Middle frontal gyrus (tissue), 1 donor: ENCODE data around the gene A3GALT2.
"Not testable (repeated sequence)": the region's sequence is repeated elsewhere in the genome, so short reads cannot be mapped to it uniquely, and the experiment has no call there.

Source experiments
- DNase-seq: peaks from one replicate; pipeline ENCODE4 v3.0.0-alpha.2; 2015; ENCODE audit warnings: low spot score; ENCODE audit errors: extremely low spot score

The A3GALT2 gene

DNA sequence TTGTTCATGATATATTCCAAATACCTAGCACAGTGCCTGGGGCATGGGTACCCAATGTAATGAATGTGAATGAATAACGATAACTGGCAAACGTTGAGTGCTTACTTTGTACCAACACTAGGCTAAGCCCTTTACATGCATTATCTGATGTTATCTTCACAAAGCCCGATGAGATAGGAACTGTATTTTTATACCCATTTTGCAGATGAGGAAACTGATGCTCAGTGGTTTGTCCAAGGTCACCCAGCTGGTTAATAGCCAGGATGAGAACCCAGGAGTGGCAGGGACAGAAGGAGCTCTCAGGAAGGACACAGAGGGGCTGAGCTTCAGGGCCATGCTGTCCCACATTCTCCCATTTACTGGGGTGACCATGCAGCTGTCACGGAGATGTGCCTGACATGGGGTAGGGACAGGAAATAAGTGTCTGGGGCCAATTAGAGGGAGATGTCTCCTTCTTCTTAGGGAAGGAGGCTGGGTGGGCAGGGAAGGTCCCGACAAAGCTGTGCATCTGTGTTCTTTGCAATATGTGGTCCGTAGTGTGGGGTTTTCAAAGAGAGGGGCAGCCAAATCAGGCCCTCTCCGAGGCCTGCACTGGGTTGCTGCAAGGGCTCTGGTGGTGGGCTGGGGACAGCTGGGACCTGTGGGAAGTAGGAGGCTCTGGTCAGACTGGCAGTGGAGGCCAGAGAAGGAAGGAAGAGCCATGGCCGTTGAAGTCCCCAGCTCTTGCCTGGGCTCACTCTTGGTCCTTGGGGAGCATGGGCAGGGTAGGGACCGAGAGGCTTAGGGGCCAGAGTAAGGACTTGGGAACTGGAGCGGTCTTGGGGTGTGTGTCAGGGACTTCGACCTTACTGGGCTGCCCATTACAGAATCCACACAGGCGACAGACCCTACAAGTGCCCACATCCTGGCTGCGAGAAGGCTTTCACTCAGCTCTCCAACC lies 26.6 kb downstream of the A3GALT2 start:
- DNase-seq, result no peak

DNA sequence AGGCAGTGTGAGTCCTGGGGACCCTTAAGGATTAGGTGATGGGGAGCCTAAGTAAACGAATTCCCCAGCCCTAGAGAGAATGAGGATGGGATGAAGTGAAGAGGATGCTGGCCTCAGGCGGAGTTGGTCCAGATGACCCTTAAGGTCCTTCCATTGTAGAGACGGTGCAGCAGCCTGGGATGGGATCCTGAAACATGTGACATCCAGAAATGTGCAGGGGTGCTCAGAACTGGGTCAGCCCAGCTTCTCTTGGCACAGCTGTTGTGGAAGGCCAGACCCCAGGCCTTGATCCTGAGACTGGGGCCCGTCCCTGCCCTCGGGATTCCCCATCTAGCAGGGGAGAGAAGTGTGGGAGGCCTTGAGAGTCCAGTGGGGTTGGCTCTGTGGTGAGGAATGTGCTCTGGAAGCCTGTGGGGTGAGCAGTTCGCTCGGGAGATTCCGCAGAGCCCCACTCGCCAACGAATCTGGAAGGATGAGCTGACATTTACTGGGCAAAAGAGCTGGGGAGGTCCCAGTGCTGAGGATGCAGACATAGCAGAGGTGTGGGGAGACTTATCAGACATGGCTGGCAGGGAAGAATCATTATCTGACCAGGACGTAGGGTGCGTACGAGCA lies 28.1 kb downstream of the A3GALT2 start:
- DNase-seq, result no peak

DNA sequence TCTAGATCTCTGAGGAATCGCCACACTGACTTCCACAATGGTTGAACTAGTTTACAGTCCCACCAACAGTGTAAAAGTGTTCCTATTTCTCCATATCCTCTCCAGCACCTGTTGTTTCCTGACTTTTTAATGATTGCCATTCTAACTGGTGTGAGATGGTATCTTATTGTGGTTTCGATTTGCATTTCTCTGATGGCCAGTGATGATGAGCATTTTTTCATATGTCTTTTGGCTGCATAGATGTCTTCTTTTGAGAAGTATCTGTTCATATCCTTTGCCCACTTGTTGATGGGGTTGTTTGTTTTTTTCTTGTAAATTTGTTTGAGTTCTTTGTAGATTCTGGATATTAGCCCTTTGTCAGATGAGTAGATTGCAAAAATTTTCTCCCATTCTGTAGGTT lies 30.3 kb downstream of the A3GALT2 start:
- not testable (repeated sequence) for DNase-seq

DNA sequence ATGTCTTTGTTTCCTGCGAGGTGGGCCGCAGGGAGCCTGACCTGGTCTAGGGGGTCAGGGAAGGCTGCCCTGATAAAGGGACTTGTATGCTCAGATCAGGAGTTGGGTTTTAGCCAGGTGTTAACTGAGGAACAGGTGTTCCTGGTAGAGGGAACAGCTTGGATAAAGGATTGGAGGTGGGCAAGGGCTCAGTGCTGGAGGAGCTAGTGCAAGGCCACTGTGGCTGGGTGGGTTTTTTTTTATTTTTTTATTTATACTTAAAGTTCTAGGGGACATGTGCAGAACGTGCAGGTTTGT lies 31.1 kb downstream of the A3GALT2 start:
- DNase-seq, result no peak

DNA sequence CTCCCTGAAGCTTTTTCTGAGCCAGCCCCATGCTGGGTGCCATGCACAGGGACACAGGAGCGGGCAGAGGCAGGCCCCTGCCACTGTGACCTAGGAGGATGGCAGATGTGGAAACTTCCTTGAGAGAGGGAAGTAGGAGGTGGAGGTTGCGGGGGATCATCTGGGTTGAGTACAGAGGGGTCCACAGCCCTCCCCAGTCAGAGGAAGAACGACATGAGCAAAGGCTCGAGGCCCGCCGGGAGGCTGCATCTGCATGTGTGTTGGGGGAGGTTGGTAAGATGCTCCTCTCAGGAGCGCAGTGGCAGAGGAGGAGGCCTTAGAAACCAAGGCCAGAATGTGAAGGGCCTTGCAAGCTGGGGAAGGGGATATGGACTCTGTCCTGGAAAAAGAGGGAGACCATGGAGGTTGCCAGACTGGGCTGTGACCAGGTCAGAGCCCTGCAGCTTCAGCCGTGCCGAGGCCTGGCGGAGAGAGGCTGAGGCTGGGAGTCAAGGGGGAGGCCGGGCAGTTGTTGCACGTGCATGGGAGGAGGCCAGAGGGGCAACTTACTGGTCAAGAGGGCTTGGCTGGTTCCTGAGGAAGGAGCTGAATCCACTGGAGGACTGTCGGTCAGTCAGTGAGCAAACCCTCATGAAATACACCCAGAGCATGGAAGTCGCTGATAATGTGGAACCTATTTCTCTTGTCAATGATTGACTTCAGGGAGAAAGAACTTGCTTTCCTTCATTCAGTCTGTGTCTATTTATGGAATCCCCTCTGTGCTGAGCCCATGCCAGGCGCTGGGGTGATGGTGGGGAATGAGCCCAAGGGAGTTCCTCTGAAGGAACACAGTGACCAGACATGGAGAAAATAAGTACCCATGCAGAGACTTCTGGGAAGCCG lies 31.7 kb downstream of the A3GALT2 start:
- DNase-seq, result no peak

DNA sequence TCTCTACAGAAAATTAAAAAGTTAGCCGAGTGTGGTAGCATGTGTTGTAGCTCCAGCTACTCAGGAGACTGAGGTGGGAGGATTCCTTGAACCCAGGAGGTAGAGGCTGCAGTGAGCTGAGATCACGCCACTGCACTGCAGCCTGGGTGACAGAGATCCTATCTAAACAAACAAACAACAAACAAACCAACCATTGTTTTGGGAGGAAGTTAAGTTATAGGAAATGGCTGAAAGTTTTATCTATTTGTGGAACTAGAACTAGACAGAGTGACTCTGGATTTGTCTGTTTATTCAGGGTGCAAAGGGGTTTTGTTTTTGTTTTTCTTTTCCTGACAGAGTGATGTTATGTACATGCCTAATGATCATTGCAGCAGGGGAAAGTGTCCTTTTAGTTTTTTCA lies 33.6 kb downstream of the A3GALT2 start:
- DNase-seq, result no peak

DNA sequence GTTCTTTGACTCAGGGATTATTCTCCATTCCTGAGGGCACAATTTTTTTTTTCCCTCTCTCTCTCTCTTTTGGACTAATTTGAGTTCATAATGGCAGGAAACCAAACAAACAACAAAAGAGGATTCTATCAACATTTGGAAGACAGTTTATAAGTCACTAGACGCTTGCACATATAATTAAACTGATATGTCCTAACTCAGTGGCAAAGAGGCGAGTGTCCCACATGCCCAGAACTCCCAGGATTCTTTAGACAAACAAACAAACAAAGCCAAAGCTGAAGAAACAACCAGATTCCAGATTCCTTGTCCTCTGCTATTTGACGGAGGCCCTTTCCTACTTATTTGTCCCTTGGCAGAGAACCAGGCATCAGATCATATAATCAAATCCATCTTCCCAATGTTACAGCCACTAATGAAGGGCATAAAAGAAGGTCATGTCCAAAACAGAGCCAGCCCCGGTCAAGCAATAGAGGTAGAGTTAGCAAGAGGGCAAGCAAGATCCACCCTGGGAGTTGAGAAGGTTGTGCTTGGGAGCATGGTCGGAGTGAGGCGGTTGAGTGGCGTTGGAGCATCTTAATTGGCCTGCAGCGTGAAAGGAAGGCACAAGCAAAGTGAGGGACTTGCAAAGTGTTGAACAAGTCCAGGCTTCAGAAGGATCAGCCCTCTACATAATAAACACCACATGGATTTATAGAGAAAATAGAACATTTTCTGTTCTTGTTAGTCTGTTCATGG lies 34.3 kb downstream of the A3GALT2 start:
- DNase-seq, result no peak

DNA sequence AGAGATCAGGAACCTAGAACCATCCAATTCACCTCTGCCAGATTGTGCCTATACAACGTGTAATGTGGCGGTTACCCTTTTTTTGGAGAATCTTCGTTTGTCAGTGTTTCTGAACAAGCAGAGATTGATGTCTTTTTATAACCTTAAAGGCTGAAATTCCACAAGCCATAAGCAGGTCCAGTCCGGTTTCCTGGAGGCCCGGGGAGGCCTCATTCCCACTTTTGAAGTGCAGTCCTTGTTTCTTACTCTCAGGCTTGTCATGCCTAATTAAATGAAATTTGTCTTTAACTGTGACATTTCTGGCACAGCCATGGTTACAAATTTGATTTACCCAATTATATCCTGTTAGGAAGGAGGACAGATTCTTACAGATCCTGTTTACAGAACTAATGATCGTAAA lies 36.8 kb downstream of the A3GALT2 start:
- no peak for DNase-seq

DNA sequence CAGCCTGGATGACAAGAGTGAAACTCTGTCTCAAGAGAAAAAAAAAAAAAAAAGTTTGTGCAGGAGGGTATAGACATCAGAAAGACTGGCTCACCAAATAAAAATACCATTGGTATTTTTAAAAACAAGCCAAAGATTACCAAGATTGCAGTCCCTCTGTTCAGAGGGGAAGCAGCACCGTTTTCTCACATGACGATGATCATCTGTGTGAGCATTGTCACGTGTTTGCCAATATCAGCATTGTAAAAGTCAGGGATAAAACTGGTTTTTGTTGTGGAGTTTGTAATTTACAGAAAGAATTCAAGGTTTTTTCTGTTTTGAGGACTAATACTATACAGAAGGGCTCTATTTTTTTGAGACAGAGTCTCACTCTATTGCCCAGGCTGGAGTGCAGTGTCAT lies 38.1 kb downstream of the A3GALT2 start:
- no peak for DNase-seq

DNA sequence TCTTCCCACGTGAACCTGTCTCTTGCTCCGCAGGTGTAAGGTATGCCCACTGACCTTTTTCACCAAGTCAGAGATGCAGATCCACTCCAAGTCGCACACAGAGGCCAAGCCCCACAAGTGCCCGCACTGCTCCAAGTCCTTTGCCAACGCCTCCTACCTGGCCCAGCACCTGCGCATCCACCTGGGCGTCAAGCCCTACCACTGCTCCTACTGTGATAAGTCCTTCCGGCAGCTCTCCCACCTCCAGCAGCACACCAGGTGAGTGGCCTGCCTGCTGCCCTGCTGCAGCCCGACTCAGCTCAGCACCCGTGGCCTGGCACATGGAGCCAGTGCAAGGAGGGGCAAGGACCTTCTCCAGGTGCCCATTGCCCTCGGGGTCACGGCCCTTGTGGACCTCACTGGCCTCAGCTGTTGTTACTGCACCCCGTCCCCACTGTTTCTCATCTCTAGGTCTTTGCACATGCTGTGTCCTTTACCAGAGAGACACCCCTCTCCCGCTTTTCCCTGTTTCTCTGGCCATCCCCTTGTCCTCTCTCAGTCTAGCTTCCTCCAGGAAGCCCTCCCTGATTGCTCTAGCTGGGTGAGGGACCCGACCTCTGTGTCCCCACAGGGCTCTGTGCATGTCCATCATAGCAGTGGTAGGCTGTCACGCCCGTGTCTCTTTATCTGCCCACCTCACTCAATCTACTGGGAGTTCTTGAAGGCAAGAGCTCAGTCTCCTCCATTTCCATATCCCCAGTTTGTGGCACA lies 39.2 kb downstream of the A3GALT2 start:
- no peak for DNase-seq

DNA sequence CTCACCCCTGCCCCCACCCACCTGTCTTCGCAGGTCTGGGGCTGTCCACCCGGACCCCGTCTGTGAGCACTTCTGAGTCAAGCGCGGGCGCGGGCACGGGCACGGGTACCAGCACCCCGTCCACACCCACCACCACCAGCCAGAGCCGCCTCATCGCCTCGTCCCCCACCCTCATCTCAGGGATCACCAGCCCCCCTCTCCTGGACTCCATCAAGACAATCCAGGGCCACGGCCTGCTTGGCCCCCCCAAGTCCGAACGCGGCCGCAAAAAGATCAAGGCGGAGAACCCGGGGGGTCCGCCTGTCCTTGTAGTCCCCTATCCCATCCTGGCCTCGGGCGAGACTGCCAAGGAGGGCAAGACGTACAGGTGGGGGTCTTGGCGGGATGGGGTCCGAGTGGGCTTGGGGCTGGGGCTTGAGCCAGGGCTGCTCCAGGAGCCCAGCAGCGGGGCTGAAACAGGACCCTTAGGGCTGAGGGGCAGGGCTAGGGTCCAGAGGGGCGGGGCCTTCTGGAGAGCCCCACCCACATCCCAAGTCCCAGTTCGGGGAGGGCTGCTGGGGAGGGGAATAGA lies 40.7 kb downstream of the A3GALT2 start:
- no peak for DNase-seq

DNA sequence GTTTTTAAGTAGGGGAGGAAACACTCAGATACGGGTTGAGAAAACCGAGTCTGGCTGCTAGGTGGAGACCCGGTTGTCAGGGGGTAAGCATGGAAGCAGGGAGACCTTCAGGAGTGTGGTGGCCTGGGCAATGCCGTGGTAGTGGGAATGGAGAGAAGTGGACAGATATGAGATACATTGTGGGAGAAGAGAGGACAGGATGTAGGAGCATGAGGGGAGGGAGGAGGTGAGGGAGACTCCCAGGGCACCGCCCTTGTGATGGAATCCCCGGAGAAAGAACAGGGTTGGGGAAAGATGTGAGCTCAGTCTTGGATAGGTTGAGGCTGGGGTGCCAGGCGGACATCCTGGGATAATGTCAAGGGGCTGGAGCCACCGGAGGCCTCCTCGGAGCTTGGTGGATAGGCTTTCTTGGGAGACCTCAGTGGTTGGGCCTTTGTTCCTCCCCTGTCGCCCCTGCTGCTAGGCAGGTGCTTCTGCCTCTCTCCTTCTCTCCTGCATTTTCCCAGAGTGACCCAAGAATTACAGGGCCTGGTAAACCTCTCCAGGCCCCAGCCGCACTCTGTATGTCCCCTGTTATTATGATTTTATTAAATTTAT lies 43.3 kb downstream of the A3GALT2 start:
- DNase-seq, result no peak

DNA sequence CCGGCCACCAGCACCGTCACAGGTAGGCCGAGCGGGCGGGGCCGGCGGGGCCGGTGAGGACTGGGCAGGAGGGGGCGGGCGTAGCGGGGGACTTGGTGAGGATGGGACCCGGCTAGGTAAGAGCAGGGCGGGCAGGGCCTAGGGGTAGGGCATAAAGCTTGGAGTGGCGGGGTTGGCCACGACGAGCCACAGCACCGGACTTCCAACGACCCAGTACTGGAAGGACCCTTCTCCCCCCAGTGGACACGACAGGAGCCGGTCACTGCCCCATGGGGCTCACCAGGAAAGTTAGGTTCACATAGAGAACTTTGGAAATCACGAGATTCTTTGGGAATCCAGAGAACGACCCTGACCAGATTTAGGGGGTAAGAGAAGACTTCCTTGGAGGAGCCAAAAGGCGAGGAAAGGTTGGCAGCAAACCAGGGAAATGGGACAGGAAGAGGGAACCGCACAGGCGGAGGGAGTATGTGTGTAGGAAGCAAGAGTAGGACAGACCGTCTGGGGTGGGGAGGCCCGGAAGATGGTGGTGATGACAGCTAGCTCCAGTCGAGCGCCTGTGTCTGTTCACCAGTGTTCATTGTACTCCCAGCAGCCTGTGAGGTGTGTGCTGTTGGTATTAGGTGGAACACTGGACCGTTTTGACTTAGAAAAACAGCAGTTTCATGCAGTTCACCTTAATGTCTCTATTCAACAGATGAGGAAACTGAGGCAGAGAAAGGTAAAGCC lies 44.2 kb downstream of the A3GALT2 start:
- DNase-seq, result no peak

DNA sequence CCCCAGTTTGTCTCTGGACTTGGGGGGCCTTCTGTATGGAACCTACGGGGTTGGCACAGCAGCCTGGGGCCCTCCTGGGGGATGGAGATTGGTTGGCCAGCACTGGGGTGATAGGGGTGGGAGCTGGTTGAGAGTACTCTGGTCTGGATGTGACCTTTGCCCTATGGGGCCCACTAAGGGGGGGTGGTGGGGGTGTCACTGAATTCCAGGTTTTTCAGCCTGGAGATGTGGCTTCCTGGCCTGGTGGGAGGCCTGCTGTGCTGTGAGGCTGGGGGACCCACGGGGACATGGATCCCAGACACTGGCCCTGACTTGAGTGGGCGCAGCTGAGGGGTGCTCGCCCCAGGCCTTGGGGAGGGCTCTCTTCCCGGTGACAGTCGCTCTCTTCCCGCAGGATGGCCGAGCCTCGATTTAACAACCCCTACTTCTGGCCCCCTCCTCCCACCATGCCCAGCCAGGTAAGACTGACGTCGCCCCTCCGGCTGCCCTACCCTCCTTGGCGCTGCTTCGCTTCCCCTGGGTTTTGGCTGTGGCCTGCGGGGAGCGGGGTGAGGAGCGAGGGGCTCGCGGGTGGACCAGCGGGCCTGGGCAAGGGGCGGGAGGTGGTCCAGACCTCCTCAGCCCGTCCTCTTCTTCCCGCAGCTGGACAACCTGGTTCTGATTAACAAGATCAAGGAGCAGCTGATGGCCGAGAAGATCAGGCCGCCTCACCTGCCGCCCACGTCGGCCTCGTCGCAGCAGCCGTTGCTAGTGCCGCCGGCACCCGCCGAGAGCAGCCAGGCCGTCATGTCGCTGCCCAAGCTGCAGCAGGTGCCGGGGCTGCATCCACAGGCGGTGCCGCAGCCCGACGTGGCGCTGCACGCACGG lies 45.0 kb downstream of the A3GALT2 start:
- no peak for DNase-seq

DNA sequence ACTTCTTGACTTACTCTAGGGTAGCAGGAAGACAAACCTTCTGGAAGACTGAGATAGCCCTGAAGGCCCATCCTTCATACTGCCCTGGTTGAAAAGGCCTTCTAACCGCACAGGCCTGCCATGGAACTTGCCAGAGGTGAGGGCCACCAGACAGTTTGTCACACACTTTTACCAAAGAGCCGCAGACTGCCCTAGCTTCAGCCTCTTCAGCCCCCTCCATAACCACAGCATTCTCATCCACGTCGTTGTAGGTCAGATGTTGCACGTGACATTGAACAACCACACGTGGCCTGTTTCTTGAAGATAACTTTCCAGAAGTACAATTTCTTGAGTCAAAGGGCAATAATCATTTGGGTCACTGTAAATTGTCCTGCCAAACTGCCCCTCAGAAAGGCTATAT lies 45.7 kb downstream of the A3GALT2 start:
- DNase-seq, result no peak

DNA sequence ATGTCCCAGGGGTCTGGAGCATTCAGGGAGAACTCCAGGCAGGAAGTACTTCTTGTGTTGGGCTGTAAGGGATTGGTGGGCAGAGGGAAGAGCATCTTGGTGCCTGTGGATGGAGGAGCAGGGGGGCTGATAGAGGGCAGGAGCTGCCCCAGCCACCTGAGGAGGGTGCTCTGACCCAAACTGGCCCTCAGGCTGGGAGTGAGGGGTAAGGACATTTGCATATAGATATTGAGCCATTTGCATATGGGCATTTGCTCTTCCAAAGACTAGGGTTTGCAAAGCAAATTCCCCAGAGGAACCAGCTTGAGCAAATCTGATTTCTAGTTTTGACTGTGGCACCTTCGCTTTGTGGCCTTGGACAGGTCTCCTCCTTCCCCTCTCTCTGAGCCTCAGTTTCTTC lies 46.5 kb downstream of the A3GALT2 start:
- no peak for DNase-seq

DNA sequence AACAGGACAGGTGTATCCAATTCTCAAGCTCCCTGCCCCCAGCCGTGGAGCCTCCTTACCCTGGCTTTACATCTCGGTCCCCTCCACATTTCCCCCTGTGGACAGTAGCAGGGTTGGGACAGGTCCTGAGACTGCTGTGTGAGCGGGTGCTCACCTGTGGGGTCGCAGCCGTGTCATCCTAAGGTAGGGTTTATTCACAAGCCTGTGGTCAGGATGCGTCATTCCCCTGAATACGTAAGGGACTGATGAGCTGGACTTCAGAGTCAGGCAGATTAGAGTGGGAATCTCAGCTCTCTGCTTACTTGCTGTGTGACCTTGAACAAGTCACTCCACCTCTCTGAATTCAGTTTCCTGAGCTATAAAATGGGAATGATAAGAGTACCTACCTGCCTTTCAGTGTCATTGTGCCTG lies 46.9 kb downstream of the A3GALT2 start:
- DNase-seq, result no peak

DNA sequence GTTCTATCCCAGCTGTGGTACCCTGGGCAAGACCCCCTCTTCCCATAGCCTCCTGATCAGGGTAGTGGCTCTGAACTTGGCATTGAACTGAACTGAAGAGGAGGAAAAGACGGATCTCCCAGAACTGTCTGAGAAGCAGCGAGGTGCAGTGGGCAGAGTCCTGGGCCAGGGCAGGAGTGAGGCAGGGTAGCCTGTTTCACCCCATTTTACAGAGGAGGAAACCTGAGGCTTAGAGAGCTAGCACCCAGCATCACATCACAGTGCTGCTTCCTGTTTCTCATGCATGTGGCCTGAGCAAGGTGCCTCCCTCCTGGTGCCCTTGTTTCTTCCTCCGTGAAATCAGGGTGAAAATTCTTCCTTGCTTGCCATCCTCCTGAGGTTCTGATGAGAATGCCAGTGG lies 47.5 kb downstream of the A3GALT2 start:
- no peak for DNase-seq
